Activated naive CD4-positive, alpha-beta T cell treated with anti-CD3 and anti-CD28 coated beads, Interleukin-2, amount 50 U/mL, for 72 hours (primary cell): ENCODE results near the gene BICC1. TPM values are rescaled to one million over a fixed set of nuclear protein-coding genes. Genes with fewer than 3 reads are reported as not detected.
"Not testable (repeated sequence)": the region's sequence is repeated elsewhere in the genome, so short reads cannot be mapped to it uniquely, and the experiment has no call there.

ENCODE experiments used
- ATAC-seq, 2 donors: fragments of 150-1000 bp; cut with Tn5 transposase; 2 replicates each; pipeline ENCODE4 v1.10.0; 2021; ENCODE audit warnings: mild to moderate bottlenecking in 2 of 2, moderate library complexity in 2 of 2
- DNase-seq, 2 donors: peaks; one replicate each; pipeline ENCODE4 v3.0.0; 2021 to 2022; ENCODE audit warnings: low spot score in 2 of 2
- H3K27ac Mint-ChIP-seq, 2 donors: one replicate each; pipeline ENCODE4 v1.8.0; 2022; ENCODE audit warnings: mild to moderate bottlenecking in 2 of 2, mixed read lengths in 2 of 2
- H3K36me3 Mint-ChIP-seq, 2 donors: one replicate each; pipeline ENCODE4 v1.8.0; 2022; ENCODE audit warnings: mixed read lengths in 2 of 2
- H3K9me3 Mint-ChIP-seq, 2 donors: one replicate each; pipeline ENCODE4 v1.8.0; 2022; ENCODE audit warnings: mixed read lengths in 2 of 2
- total RNA-seq, 2 donors: library from RNA; stranded (reverse); gene quantifications; one replicate each; pipeline ENCODE4 v1.2.3, GENCODE V29; 2022

Gene BICC1
- total RNA-seq, 2 donors from 2014 or later, result 0.10 TPM; not detected in 1

- no peaks in the 10 kb centered on the region for H3K9me3 Mint-ChIP-seq
- ATAC-seq (no peak), DNase-seq (no peak)
- H3K27ac Mint-ChIP-seq, result no peak overlapping the region
- H3K36me3 Mint-ChIP-seq, result no peaks in the 10 kb centered on the region
Measured at GRCh38 chr10:58838561-58839208, 326.0 kb downstream of the BICC1 start.

DNA sequence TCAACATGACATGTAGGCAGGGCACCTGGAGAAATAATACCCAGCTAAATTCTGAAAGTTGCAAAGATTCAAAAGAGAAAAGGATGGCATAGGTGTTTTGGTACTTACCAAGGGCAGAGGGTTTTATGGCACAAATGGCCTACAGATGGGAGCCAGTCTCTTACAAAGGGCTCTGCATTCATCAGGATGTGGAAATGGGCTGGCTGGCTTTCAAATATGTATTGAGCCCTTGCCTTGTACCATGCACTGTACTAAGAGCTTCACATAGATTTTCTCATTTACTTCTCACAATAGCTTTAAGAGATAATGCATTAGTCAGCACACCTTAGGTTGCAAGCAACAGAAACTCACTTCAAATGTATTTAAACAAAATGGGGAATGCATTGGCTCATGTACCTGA is 327.1 kb downstream of the BICC1 start:
- no peak for ATAC-seq
- H3K36me3 Mint-ChIP-seq, result no peaks in the 10 kb centered on the region
- no peaks in the 10 kb centered on the region for H3K9me3 Mint-ChIP-seq
- no peak for DNase-seq
- no peak overlapping the region for H3K27ac Mint-ChIP-seq

- no peak for ATAC-seq
- Mint-ChIP-seq H3K9me3 (no peaks in the 10 kb centered on the region), H3K36me3 (no peaks in the 10 kb centered on the region), H3K27ac (no peak overlapping the region)
- DNase-seq, result no peak
Measured at GRCh38 chr10:58840840-58841435, 328.3 kb downstream of the BICC1 start.

DNA sequence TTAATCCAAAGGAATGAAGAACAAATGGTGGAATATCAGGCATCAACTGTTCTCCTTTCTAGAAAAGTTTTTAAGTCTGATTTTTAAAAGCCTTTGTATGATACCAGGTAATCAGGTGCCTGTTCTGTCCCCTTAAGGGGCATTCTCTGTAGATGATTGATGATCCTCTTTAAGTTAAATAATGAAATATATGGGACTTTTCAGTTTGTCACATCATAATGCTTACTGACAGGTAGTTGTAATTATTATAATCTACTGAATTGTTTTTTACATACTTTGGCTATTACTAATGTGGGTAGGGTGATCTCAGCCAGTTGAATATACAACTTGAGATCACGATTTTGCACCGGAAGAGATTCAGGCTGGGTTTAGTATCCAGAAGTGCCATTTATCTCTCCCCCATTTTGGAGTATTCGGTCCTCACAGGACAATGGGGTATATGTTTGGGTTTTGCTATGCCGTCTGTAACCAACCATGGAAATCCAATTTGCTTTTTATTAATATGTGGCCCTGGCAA is 330.2 kb downstream of the BICC1 start:
- H3K27ac Mint-ChIP-seq, result no peak overlapping the region
- no peaks in the 10 kb centered on the region for H3K36me3 Mint-ChIP-seq
- H3K9me3 Mint-ChIP-seq, result peaks cover 0 to 3% of the 10 kb centered on the region in 2 donors
- no peak for ATAC-seq
- no peak for DNase-seq

DNA sequence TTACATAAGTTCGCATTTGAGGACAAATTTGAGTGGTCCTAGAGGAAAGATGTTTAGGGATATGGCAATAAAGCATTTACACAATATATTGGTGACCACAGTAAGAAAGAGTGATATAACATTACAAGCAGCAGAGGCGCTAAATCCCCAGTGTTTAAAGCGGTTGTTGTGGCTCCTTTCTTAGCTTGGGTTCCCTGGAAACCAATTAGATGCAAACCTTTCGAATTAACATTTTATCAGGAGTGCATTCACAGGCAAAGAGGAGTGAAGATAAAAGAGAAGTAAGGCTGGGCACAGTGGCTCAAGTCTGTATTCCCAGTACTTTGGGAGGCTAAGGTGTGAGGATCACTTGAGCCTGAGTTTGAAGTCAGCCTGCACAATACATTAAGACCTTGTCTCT is 331.1 kb downstream of the BICC1 start:
- no peaks in the 10 kb centered on the region for H3K36me3 Mint-ChIP-seq
- ATAC-seq (no peak), DNase-seq (no peak)
- H3K27ac Mint-ChIP-seq, result no peak overlapping the region
- peaks cover 0 to 5% of the 10 kb centered on the region in 2 donors for H3K9me3 Mint-ChIP-seq

DNA sequence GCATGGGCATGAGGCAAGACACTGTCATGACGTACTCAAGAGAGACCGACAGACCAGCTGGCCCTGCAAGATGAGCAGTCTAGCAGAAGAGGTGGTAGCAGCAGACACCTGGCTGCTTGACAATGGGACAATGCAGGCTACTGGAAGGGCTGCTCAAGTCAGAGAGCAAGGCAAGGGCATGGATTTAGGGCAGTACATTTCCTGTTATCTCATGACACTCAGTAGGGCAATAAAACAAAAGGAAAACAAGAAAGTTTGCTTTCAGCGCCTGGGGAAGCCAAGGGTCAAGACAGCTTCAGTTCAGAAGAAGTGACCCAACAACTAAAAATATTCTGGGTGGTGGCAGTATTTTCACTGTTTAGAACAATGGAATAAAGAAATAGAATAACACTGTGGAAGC is 332.0 kb downstream of the BICC1 start:
- DNase-seq (no peak), ATAC-seq (no peak)
- Mint-ChIP-seq H3K9me3 (peaks cover 0 to 5% of the 10 kb centered on the region in 2 donors), H3K27ac (no peak overlapping the region), H3K36me3 (no peaks in the 10 kb centered on the region)

GRCh38 chr10:58846856-58847255 is 334.2 kb downstream of the BICC1 start:
- ATAC-seq, result no peak
- H3K36me3 Mint-ChIP-seq, result no peaks in the 10 kb centered on the region

GRCh38 chr10:58851606-58852005 is 338.9 kb downstream of the BICC1 start:
- Mint-ChIP-seq H3K9me3 (peaks cover 0 to 5% of the 10 kb centered on the region in 2 donors), H3K36me3 (no peaks in the 10 kb centered on the region), H3K27ac (no peak overlapping the region)
- ATAC-seq (no peak), DNase-seq (no peak)

More at GRCh38 chr10:58846856-58847255, 334.2 kb downstream of the BICC1 start:
- H3K9me3 Mint-ChIP-seq, result peaks cover 0 to 5% of the 10 kb centered on the region in 2 donors
- DNase-seq, result no peak
- no peak overlapping the region for H3K27ac Mint-ChIP-seq

DNA sequence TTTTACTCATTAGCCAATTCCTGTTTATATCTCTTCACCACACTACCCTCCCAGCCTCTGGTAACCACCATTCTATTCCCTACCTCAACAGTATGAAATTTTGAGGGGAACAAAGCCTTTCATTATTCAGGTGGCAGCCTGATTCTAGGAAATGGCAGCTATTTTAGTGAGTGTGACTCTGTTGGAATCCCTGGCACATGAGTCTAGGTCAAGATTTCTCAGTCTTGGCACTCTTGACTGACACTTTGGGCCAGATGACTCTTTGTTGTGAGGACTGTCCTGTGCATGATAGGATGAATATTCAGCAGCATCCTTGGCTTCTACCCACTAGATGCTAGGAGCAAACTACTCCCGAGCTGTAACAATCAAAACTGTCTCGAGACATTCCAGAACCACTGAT is 341.0 kb downstream of the BICC1 start:
- DNase-seq (no peak), ATAC-seq (no peak)
- Mint-ChIP-seq H3K9me3 (peaks cover 0 to 3% of the 10 kb centered on the region in 2 donors), H3K36me3 (no peaks in the 10 kb centered on the region), H3K27ac (no peak overlapping the region)

DNA sequence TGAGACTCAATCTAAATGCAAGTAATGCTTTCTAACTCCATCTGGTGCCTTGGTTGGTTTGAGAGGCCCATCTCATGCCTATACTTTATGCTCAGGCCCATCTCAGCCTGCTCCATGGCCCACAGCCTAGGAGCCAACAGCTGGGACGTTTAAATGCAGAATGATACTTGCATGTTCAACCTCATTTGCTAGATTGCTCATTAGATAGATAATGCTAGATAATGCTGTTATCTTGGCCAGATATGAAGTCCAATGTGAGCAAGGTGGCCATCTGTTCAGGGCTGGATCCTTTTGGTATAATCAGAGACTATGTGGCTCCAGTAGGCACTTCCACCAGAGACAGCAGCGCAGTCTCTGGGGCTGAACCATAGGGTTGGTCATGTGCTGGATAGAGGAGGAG is 342.1 kb downstream of the BICC1 start:
- Mint-ChIP-seq H3K36me3 (no peaks in the 10 kb centered on the region), H3K27ac (no peak overlapping the region), H3K9me3 (peaks cover 2 to 5% of the 10 kb centered on the region in 2 donors)
- no peak for DNase-seq
- ATAC-seq, result no peak

DNA sequence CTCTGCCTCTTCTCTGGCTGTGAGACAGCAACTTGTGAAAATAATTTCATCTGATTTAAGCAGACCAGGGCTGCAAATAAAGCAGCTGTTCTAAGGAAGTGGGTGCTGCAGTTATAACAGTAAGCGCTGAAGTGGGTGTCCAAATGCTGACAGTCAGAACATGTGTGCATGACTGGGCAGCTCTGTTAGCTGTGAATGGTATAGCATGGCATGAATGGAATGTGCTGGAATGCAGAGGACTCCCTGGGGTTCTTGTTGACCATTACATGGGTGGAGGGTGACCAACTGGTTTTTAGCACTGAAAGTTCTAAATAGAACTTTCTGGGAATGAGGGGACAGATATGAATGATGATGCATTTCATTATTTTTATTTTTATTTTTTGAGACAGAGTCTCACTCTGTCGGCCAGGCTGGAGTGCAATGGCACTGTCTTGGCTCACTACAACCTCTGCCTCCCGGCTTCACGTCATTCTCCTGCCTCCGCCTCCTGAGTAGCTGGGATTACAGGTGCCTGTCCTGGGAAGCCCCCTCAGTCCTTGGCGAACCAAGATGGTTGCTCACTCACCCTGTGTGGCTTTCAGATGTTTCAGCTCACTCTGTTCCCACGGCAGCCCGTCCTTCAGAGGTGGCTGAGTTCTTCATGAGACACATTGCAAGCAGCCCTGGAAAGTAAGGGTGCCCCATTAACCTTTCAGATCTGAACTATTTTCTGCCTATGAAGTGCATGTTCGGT is 344.0 kb downstream of the BICC1 start:
- Mint-ChIP-seq H3K36me3 (no peaks in the 10 kb centered on the region), H3K9me3 (peaks cover 4 to 7% of the 10 kb centered on the region in 2 donors), H3K27ac (no peak overlapping the region)
- ATAC-seq, result no peak
- no peak for DNase-seq

DNA sequence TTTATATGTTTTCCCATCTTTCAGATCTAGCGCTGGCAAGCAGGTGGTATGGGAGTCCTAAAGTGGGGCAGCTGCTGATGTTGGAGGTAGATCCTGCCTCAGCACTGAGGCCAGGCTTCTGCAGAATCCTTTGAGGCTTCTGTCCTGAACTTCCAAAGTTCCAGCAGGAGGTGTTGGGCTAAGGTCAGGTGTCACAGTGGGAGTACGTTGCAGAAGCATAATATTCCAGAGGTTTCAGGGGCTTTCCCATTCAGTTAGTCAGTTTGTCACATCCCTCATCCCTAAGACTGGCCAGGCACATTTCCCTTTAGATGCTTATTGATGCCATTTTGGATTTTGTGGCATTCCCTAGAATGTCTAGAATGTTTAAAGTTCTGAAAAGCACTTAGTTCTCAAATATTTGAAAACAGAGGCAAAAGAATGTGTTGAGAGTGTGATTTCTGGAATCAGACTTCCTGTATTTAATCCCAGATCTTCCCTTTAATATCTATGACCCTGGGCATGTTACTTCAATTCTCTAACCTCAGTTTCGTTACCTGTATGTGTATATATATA is 344.7 kb downstream of the BICC1 start:
- DNase-seq (no peak), ATAC-seq (no peak)
- H3K9me3 Mint-ChIP-seq, result peaks cover 4 to 7% of the 10 kb centered on the region in 2 donors
- no peaks in the 10 kb centered on the region for H3K36me3 Mint-ChIP-seq
- no peak overlapping the region for H3K27ac Mint-ChIP-seq

DNA sequence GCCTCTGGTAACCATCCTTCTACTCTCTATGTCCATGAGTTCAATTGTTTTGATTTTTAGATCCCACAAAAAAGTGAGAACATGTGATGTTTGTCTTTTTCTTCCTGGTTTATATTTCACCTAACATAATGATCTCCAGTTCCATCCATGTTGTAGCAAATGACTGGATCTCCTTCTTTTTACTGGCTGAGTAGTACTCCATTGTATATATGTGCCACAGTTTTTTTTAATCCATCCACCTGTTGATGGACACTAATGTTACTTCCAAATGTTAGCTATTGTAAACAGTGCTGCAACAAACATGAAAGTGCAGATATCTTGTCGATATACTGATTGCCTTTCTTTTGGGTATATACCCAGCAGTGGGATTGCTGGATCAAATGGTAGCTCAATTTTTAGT is 345.5 kb downstream of the BICC1 start:
- peaks cover 7 to 13% of the 10 kb centered on the region in 2 donors for H3K9me3 Mint-ChIP-seq
- not testable (repeated sequence) for H3K36me3 Mint-ChIP-seq, ATAC-seq, H3K27ac Mint-ChIP-seq, DNase-seq

GRCh38 chr10:58859526-58859925 is 346.9 kb downstream of the BICC1 start:
- Mint-ChIP-seq H3K27ac (no peak overlapping the region), H3K36me3 (no peaks in the 10 kb centered on the region), H3K9me3 (peaks cover 8 to 13% of the 10 kb centered on the region in 2 donors)
- no peak for DNase-seq
- ATAC-seq, result no peak

DNA sequence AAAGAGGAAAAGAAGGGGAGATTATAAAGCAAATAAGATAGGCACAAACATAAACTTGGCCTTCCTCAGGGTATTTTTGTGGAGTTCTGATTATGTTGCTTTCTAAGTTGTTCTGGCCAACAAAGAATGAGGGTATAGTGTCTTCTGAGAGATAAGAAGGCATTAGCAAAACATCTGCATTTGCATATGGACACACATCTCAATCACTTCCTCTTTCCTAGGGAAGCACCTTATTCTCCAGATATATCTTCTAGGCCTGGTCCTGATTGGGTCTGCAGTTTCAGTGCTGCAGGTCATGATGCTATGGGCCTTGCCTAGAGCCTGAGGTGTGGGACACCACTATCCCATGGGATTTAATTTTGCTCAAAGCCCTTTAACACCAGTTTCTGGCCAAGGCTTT is 355.0 kb downstream of the BICC1 start:
- ATAC-seq (no peak), DNase-seq (no peak)
- Mint-ChIP-seq H3K27ac (no peak overlapping the region), H3K36me3 (peaks cover 0 to 7% of the 10 kb centered on the region in 2 donors), H3K9me3 (peaks cover 8 to 9% of the 10 kb centered on the region in 2 donors)

- H3K27ac Mint-ChIP-seq, result no peak overlapping the region
- H3K36me3 Mint-ChIP-seq, result peaks cover 0 to 7% of the 10 kb centered on the region in 2 donors
- ATAC-seq (no peak), DNase-seq (no peak)
- peaks cover 5% of the 10 kb centered on the region in 2 donors for H3K9me3 Mint-ChIP-seq
Measured at GRCh38 chr10:58868736-58869435, 356.2 kb downstream of the BICC1 start.
